Suprapubic skin (tissue), 4 donors: ENCODE results near the gene TMEM214. TPM values are rescaled to one million over a fixed set of nuclear protein-coding genes. Genes with fewer than 3 reads are reported as not detected.
A peak's percentile ranks its signal among the peaks of the same experiment; 100 is the strongest.

Experiments used
- DNase-seq, 2 donors: peaks; one replicate each; pipeline ENCODE4 v3.0.0-alpha.2; 2019; ENCODE audit warnings: low spot score in 2 of 2
- H3K27ac ChIP-seq: fragments of 200-600 bp; sonication (generic); one replicate; pipeline ENCODE4 v1.5.1; 2019
- H3K27me3 ChIP-seq: fragments of 200-600 bp; sonication (generic); one replicate; pipeline ENCODE4 v1.5.1; 2019
- H3K36me3 ChIP-seq: fragments of 200-600 bp; sonication (generic); one replicate; pipeline ENCODE4 v1.5.1; 2019
- H3K4me1 ChIP-seq: fragments of 200-600 bp; sonication (generic); one replicate; pipeline ENCODE4 v1.5.1; 2019
- H3K4me3 ChIP-seq: fragments of 200-600 bp; sonication (generic); one replicate; pipeline ENCODE4 v1.5.1; 2019; ENCODE audit warnings: mild to moderate bottlenecking
- H3K9me3 ChIP-seq: fragments of 200-600 bp; sonication (generic); one replicate; pipeline ENCODE4 v1.5.1; 2019
- EP300 ChIP-seq: sonication (generic); formaldehyde crosslinking; IDR thresholded peaks from one replicate; pipeline ENCODE4 v1.6.1; 2017; ENCODE audit warnings: antibody characterized with exemption
- POLR2A ChIP-seq, 2 donors: fragments of 450-650 bp; IDR thresholded peaks; one replicate each; pipeline ENCODE4 v1.6.1; 2017; ENCODE audit warnings: antibody characterized with exemption in 2 of 2, mild to moderate bottlenecking in 2 of 2, moderate library complexity in 2 of 2
- POLR2AphosphoS5 ChIP-seq, 3 donors: sonication (generic); formaldehyde crosslinking; IDR thresholded peaks; one replicate each; pipeline ENCODE4 v1.6.1; 2017; ENCODE audit warnings: antibody characterized with exemption in 3 of 3
- WGBS: methylation state at CpG from one replicate; pipeline ENCODE4 v1.1.5; 2018; 5-methylcytosine and 5-hydroxymethylcytosine counted together
- total RNA-seq, 4 donors: library from RNA; depleted of rRNA; stranded (reverse); fragments of >200 nt; gene quantifications; one replicate each; pipeline ENCODE4 v1.1.0, GENCODE V29; 2016
- TF ChIP-seq, protein P1 (sequence below), 2 donors: fragments of 200-600 bp in 1 of 2; fragments of 450-650 bp in 1 of 2; sonication (generic) in 1 of 2; IDR thresholded peaks; one replicate each; pipeline ENCODE4 v1.5.1; 2016 to 2019; ENCODE audit warnings: antibody characterized with exemption in 2 of 2, mild to moderate bottlenecking in 1 of 2, moderate library complexity in 1 of 2

Gene TMEM214
- total RNA-seq, 4 donors from 2014 or later, result 39.2 to 56.3 (median 44.7) TPM

DNA sequence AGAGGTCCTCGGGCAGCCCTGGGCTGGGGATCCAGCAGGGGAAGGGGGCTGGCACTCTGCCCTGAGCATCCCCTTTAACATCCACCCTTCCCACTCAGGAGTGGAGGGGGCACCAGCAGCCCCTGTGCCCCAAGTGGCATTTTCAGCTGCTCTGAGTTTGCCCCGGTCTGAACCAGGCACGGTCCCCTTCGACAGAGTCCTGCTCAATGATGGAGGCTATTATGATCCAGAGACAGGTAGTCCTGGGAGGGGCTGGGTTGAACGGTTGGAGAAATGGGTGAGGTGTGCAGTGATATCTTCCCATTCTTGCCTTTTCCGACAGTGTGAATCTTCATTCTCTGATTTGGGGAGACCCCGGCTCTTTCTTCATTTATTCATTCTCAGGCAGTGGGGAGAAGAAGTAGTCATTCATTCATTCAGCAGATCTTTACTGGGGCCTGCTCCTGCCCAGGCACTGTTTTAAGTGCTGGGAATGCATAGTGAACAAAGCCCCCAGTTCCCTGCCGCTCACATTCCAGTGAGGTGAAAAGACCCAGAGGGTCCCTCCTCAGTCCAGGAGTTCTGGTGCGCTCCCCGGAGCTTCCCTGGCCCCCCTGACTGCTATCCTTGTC, 52.4 kb downstream of the TMEM214 start:
- 79% methylated on average over 7 of the region's 10 CpGs for WGBS
- Histone ChIP-seq H3K4me1 (peaks cover 56% of the 10 kb centered on the region), H3K4me3 (peak overlapping the region; percentile 73)

DNA sequence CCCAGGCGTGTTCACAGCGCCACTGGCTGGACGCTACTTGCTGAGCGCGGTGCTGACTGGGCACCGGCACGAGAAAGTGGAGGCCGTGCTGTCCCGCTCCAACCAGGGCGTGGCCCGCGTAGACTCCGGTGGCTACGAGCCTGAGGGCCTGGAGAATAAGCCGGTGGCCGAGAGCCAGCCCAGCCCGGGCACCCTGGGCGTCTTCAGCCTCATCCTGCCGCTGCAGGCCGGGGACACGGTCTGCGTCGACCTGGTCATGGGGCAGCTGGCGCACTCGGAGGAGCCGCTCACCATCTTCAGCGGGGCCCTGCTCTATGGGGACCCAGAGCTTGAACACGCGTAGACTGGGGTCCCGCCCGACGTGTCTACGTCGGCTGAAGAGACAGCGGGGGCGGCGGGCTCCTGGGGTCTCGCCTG, 52.9 kb downstream of the TMEM214 start:
- no peaks in the 10 kb centered on the region for H3K27me3 ChIP-seq
- peaks cover 51% of the 10 kb centered on the region for H3K4me1 ChIP-seq
- no peak for TF ChIP-seq EP300
- TF ChIP-seq, protein P1, sequence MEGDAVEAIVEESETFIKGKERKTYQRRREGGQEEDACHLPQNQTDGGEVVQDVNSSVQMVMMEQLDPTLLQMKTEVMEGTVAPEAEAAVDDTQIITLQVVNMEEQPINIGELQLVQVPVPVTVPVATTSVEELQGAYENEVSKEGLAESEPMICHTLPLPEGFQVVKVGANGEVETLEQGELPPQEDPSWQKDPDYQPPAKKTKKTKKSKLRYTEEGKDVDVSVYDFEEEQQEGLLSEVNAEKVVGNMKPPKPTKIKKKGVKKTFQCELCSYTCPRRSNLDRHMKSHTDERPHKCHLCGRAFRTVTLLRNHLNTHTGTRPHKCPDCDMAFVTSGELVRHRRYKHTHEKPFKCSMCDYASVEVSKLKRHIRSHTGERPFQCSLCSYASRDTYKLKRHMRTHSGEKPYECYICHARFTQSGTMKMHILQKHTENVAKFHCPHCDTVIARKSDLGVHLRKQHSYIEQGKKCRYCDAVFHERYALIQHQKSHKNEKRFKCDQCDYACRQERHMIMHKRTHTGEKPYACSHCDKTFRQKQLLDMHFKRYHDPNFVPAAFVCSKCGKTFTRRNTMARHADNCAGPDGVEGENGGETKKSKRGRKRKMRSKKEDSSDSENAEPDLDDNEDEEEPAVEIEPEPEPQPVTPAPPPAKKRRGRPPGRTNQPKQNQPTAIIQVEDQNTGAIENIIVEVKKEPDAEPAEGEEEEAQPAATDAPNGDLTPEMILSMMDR (IDR thresholded peaks at IDR 0.05), result peak in 1 of 2 donors; percentile 10
- TF ChIP-seq POLR2A (IDR thresholded peaks at IDR 0.05), result no peak
- DNase-seq, result peak in 1 of 2 donors; percentile 89
- H3K27ac ChIP-seq, result peak overlapping the region; percentile 79
- no peaks in the 10 kb centered on the region for H3K36me3 ChIP-seq
- 0% methylated on average over 4 of the region's 38 CpGs for WGBS
- H3K4me3 ChIP-seq, result peak overlapping the region; percentile 73
- H3K9me3 ChIP-seq, result no peaks in the 10 kb centered on the region

More for the DNA sequence above, 52.4 kb downstream of the TMEM214 start:
- Histone ChIP-seq H3K27ac (peak overlapping the region; percentile 79), H3K9me3 (no peaks in the 10 kb centered on the region), H3K27me3 (no peaks in the 10 kb centered on the region), H3K36me3 (no peaks in the 10 kb centered on the region)
- TF ChIP-seq, protein P1 (IDR thresholded peaks at IDR 0.05), result no peak
- TF ChIP-seq POLR2A (IDR thresholded peaks at IDR 0.05) (no peak), EP300 (no peak), POLR2AphosphoS5 (IDR thresholded peaks at IDR 0.05) (no peak)
- DNase-seq, result no peak

DNA sequence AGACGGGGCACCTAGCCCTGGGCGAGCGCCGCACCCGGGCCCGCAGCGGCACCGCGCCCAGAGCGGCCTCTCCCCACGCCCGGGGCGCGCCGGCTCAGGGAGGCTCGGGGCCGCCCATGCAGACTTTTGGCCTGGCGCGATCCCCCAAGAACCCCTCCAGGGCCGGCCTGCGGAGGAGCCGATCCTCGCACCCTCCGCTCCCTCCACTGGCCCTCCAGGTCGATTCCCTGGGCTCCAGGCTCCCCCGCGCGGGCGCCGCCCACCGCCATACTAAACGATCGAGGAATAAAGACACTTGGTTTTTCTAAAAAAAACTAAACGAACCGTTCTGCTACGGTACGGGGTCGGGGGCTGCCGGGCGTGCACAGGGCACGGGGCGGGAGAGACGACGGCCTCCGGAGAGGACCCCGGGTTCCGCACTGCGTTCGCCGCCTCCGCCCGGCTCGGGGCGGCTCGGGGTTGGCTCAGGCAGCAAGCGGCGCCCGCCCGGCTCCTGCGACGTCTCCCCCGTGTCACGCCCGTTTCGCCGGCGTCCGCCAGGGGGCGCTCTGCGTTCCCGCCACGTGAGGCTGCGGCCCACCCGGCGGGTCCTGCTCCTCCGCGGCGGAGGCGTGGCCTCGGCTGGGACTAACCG, 53.4 kb downstream of the TMEM214 start:
- Histone ChIP-seq H3K36me3 (no peaks in the 10 kb centered on the region), H3K4me1 (peaks cover 46% of the 10 kb centered on the region), H3K4me3 (peak overlapping the region; percentile 73), H3K27me3 (no peaks in the 10 kb centered on the region), H3K9me3 (no peaks in the 10 kb centered on the region), H3K27ac (peak overlapping the region; percentile 79)
- TF ChIP-seq, protein P1 (IDR thresholded peaks at IDR 0.05), result peak; percentile 80 to 98
- TF ChIP-seq POLR2A (IDR thresholded peaks at IDR 0.05) (no peak), POLR2AphosphoS5 (IDR thresholded peaks at IDR 0.05) (peak in 1 of 3 donors; percentile 47)
- 0% methylated on average over 11 of the region's 81 CpGs for WGBS
- DNase-seq, result peak; percentile 94 to 95

DNA sequence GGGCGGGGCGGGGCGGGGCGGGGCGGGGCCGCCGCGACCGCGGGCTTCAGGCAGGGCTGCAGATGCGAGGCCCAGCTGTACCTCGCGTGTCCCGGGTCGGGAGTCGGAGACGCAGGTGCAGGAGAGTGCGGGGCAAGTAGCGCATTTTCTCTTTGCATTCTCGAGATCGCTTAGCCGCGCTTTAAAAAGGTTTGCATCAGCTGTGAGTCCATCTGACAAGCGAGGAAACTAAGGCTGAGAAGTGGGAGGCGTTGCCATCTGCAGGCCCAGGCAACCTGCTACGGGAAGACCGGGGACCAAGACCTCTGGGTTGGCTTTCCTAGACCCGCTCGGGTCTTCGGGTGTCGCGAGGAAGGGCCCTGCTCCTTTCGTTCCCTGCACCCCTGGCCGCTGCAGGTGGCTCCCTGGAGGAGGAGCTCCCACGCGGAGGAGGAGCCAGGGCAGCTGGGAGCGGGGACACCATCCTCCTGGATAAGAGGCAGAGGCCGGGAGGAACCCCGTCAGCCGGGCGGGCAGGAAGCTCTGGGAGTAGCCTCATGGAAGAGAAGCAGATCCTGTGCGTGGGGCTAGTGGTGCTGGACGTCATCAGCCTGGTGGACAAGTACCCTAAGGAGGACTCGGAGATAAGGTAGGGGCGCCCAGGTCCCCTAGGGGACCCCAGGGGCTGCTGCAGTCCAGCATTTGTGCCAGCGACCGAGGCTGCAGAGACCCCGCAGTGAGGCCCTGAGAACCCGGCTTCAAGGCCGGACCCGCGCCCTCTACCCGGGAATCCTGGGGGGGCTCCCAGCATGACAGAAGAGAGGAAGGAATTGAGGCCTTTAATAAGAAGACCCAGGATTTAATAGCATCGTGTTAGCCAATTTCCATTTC, 54.2 kb downstream of the TMEM214 start, which contains the start of gene KHK:
Gene KHK, plus strand, starts transcription at position 49 of the 870 bp plus-strand sequence. Its CDS starts 488 bp downstream, at position 537.
- H3K36me3 ChIP-seq, result no peaks in the 10 kb centered on the region
- WGBS, result 25% methylated on average over 16 of the region's 54 CpGs
- no peak for DNase-seq
- TF ChIP-seq EP300, result no peak
- TF ChIP-seq POLR2A (IDR thresholded peaks at IDR 0.05), result no peak
- TF ChIP-seq, protein P1 (IDR thresholded peaks at IDR 0.05), result no peak
- TF ChIP-seq POLR2AphosphoS5 (IDR thresholded peaks at IDR 0.05), result no peak
- H3K4me3 ChIP-seq, result peak within 1 kb of the TSS; percentile 73
- no peaks in the 10 kb centered on the region for H3K9me3 ChIP-seq
- H3K4me1 ChIP-seq, result peaks cover 38% of the 10 kb centered on the region
- H3K27ac ChIP-seq, result peak within 1 kb of the TSS; percentile 79
- no peaks in the 10 kb centered on the region for H3K27me3 ChIP-seq
